Skeletal muscle cell (primary cell): Measurements from ENCODE around the gene PIK3C2B.

Experiments
- DNase-seq: peaks from one replicate; pipeline ENCODE4 v3.0.0-alpha.2; 2010; ENCODE audit warnings: low read depth
- H3K4me3 ChIP-seq: 2 replicates; pipeline ENCODE4 v1.5.1; 2011; ENCODE audit warnings: low read depth, mild to moderate bottlenecking, control low read depth, low read length, moderate library complexity

The PIK3C2B gene

DNA sequence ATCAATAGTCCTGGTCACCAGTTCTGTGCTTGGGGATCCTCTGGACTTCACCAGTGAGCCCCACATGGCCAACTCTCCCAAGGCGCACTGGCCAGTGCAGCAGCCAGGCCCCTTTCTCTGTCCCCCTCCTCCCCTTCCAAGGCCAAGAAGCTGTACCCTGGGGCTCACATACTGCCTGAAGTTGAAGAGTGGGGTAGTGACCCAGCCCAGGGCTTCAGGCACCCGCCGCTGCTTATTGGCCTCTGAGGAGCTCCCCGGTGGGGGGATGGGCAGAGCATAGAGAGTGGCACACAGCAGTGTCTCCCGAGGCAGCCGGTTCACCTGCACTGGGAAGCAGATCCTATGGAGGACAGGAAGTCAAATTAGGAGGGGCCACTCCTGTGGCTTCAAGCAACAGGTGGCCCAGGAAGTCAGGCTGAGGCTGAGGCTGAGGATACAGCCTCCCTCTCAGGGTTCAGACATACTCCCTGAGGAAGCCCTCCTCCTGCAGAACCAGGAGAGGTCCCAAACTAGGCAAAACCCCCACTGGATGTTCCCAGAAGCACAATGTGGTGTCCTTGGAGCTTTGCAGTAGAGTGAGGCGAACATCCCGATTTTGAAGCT, 44.8 kb downstream of the PIK3C2B start:
- H3K4me3 ChIP-seq = no peak overlapping the region
- no peak for DNase-seq

GRCh38 chr1:204448991-204449677, 45.5 kb downstream of the PIK3C2B start:
- no peak overlapping the region for H3K4me3 ChIP-seq
- DNase-seq = no peak

DNA sequence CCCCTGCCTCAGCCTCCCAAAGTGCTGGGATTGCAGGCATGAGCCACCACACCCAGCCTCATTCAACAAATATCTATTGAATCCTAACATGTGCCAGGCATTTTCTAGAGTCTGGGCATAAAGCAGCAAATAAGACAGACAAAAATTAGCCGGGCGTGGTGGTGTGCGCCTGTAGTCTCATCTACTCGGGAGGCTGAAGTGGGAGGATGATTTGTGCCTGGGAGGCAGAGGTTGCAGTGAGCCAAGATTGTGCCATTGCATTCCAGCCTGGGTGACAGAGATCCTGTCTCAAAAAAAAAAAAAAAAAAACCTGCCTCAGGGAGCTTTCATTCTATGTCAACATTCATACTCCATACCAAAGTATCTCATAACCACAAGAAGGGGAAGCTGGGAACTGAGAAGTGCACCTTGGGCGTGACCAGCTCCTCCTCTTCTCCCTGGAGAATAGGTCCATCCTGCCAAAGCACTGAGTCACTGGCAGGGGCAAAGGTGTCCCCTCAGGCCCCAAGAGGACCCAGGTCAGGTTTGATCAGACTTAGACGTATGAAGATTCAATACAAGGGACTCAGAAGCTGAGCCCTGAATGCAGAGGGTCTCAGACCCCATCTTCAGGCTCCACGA, 46.2 kb downstream of the PIK3C2B start:
- no peak overlapping the region for H3K4me3 ChIP-seq
- DNase-seq = no peak

DNA sequence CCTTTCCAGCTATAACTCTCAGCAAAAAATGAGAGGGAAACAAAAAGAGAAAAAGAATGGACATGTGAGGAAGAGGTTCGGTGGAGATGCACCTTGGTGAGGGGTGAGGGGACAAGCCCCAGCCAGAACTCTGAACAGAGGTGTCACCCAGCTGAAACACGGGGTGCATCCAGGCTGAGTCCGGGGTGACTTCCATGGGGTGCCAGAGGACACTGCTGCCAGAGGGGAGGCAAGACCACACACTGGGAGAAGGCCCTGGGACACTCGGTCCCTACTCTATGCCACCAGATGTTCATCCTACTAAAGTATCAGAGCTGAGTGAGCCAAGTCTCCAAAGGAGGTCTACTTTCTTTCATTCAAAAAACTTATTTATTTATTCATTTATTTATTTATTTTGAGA, 46.9 kb downstream of the PIK3C2B start:
- DNase-seq = no peak
- H3K4me3 ChIP-seq = no peak overlapping the region

- H3K4me3 ChIP-seq = no peak overlapping the region
- no peak for DNase-seq
Observed at GRCh38 chr1:204447190-204447589, 47.4 kb downstream of the PIK3C2B start.

DNA sequence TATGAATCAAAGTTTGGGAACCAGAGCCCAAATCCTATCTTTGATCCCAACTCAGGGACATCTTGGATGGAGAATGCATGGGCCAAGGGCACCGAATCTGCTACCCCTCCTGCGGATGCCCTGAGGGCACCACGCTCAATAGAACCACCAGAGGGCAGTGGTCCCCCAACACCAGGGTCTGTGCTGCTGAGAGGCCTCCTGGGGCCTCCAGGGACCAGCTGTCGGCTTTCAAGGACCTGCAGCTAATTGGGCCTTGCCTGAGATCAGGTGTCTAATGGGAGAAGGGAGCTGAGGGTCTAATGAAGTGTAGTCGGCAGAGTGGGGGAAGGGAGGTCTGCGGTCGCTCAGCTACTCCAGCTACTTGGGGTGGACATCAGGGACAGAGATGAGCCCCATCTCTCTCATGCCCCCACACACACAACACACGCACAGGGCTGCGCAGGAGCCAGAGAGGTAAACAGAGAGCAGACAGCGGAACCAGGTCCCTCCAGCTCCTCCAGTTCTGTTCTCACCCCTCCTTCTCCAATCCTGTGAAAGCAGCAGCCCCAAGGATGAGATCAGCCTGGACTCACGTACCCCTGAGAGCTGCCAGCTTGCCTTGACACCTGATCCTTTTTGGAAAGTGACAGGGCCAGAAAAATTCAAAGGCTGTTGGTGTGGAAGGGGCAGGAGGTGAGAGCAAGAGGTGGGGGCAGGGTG, 48.0 kb downstream of the PIK3C2B start:
- no peak for DNase-seq

GRCh38 chr1:204445860-204446412, 48.7 kb downstream of the PIK3C2B start:
- no peak overlapping the region for H3K4me3 ChIP-seq
- DNase-seq = no peak

More for the DNA sequence above, 48.0 kb downstream of the PIK3C2B start:
- no peak overlapping the region for H3K4me3 ChIP-seq
